Measurements from ENCODE around the gene USP15.

GRCh38 chr12:62217466-62218194 is 42.6 kb upstream of the USP15 start:
- no peak for TF ChIP-seq CTCF (IDR thresholded peaks at IDR 0.05; ENCODE audit: low read length)
- TF ChIP-seq EZH2 (optimal IDR thresholded peaks at IDR 0.05; ENCODE audit: low read depth, low read length): no peak

All from MM.1S (cell line).